Peyer's patch (tissue), 4 donors: ENCODE measurements around the gene TMEM14A.

ENCODE experiments used
- POLR2A ChIP-seq, 2 donors: fragments of 450-650 bp; IDR thresholded peaks; one replicate each; pipeline ENCODE4 v1.5.1; 2017; ENCODE audit warnings: antibody characterized with exemption in 2 of 2, mild to moderate bottlenecking in 2 of 2, moderate library complexity in 2 of 2
- TF ChIP-seq, protein P1 (sequence below), 6 experiments: fragments of 450-650 bp in 4 of 6; fragments of 200-600 bp in 2 of 6; sonication (generic) in 1 of 6; IDR thresholded peaks; one replicate each; pipeline ENCODE4 v1.5.1; 2017 to 2019; ENCODE audit warnings: antibody characterized with exemption in 6 of 6, mild to moderate bottlenecking in 3 of 6, moderate library complexity in 1 of 6

DNA sequence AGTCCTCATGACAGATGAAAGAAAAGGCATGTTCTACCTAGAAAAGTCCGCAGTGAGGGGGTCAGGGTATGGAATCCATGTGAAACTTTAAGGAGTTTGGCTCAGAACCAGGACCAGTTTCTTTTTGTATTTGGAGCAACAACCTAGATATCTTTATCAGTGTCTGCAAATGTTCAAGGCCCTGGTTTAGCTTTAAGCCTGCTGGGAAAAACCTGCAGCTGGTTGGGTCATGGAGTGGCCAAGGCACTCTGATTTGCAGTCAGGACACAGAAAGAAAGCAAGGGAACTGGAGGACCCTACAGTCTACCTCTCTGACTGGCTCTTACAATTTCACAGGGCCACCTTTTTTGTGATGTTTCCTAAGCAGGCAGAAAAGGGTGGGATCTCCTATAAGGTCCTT lies 58.7 kb downstream of the TMEM14A start:
- TF ChIP-seq, protein P1, sequence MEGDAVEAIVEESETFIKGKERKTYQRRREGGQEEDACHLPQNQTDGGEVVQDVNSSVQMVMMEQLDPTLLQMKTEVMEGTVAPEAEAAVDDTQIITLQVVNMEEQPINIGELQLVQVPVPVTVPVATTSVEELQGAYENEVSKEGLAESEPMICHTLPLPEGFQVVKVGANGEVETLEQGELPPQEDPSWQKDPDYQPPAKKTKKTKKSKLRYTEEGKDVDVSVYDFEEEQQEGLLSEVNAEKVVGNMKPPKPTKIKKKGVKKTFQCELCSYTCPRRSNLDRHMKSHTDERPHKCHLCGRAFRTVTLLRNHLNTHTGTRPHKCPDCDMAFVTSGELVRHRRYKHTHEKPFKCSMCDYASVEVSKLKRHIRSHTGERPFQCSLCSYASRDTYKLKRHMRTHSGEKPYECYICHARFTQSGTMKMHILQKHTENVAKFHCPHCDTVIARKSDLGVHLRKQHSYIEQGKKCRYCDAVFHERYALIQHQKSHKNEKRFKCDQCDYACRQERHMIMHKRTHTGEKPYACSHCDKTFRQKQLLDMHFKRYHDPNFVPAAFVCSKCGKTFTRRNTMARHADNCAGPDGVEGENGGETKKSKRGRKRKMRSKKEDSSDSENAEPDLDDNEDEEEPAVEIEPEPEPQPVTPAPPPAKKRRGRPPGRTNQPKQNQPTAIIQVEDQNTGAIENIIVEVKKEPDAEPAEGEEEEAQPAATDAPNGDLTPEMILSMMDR (IDR thresholded peaks at IDR 0.05) = no peak
- no peak for TF ChIP-seq POLR2A (IDR thresholded peaks at IDR 0.05)
